Measurements from ENCODE around the gene PLD2.

DNA sequence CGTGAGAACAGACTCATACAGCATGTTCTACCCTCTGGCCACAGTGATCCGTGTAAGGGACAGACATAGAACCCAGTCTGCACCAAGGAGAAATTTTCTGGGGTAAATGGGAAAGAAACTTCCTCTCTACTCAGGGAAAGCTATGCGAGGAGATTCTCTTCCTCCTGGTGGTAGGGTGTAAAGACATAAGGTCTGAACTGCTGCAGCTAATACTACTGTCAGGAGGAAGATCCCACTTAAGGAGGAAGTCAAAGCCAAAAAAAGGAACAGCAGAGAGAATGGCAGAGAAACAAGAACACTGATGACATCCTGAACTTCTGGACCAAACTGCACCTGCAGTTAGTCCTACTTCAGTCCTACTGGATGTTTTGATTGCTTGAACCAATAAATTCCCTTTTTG is 42.4 kb upstream of the PLD2 start:
- TF ChIP-seq CTCF (conservative IDR thresholded peaks at IDR 0.05; ENCODE audit: low read depth, low read length) (no peak), EZH2 (IDR thresholded peaks at IDR 0.05; ENCODE audit: low read length, unreplicated experiment) (no peak)
